Measurements from ENCODE around the gene CACNA2D2.

CACNA2D2 gene

GRCh38 chr3:50503504-50504342 lies at the start of gene CACNA2D2:
Gene CACNA2D2, minus strand, starts transcription at chr3:50503634. Its CDS starts 211 bp downstream, at chr3:50503423.
- peak; percentile 74 for DNase-seq

DNA sequence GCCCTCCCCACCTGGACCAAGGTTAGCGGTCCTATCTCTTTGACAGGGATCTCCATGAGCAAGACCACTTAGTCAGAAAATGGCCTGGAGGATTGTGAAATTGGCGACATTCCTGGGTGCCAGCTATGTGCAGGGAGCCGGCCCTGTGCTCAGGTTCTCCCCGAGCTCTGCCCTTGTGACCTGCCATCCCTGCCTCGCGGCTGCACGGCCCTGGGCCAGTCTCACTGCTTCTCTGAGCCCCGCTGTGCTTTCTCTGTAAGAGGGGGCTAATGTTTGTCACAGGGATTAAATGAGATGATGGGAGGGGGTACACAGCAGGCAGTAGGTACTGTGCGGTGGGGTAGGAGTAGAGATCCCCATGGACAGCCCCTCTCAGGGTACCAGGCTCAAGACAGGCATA lies 49.2 kb upstream of the CACNA2D2 start:
- no peak for DNase-seq

DNA sequence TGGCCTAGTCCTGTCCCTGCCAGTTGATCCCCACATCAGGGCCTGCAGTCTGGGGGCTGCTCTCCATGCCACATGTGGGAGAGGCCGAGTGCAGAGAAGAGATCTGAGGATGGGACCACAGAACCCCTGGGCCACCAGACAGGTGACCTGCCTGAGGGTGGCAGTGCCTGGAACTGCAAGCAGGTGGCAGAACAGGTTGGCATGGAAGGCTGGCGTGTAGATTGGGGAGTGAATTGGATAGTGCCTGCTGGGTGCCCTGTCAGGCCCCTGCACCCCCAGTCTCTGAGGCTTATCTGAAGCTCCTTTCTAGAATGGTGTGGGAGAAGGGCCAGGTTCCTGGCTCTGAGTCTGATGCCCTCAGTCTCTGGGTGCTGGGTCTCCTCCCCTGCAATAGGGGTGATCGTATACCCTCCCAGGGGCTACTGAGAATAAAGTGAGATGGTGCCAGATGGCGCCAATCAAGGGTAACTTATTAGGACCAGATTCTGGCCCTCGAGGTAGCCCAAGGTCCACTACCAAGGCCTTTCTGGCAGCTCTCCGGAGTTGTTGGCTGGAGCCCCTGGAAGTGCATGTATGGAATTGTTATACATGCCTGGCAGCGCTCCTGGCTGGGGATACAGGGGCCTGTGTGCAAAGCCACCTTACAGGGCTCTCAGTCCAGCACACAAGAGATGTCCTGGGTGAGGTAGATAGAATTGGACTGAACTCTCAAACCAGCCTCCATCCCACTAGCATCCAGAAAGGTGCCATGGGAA lies 48.4 kb upstream of the CACNA2D2 start:
- DNase-seq: no peak

- no peak for DNase-seq
These were observed 47.7 kb upstream of the CACNA2D2 start for GRCh38 chr3:50551054-50551659.

DNA sequence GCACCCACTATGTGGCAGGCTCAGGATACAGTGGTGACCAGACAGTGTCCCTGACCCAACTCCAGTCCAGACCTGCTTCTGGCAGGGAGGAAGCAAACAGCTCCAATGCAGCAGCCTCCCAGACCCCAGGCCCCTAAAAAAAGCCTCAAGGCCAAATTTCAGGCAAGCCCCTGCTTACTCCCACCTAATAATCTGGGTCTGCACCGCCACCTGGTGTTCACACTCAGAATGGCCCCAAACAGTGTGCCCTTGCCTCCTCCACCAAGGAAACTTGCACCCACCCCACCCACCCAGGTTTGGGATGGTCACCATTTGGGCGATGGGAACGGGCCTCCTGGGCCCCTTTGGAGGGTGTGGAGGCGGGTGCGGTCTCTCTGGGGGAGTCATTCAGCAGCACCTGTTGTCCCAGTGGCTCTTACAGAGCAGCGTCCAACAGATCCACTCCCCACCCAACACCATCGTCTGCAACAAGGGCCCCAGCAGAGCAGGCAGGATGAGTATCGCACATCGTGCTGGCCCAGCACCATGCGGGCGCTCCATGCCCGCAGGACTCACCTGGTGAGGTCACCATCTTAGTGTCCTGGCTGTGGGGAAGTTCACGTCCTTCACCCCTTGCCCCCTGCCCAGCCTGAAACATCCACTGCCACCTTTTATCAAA lies 46.8 kb upstream of the CACNA2D2 start:
- DNase-seq: peak; percentile 70

DNA sequence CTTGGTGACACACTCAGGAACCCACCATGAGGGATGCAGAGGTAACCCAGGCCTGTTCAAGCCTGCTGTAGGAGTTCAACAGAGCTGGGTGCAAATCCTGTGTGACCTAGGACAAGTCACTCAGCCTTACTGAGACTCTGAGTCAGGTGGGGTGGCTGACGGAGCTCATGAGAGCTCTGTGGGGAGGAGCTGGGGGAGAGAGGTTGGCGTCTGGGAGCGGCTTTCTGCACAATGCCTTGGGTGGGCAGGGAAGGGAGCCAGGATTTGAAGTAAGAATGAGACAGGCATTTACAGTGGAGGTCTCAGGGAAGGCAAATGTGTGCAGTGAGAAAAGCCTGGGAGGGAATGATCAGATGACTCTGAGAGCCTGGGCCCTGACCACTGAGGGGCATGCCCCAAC lies 45.8 kb upstream of the CACNA2D2 start:
- no peak for DNase-seq

DNA sequence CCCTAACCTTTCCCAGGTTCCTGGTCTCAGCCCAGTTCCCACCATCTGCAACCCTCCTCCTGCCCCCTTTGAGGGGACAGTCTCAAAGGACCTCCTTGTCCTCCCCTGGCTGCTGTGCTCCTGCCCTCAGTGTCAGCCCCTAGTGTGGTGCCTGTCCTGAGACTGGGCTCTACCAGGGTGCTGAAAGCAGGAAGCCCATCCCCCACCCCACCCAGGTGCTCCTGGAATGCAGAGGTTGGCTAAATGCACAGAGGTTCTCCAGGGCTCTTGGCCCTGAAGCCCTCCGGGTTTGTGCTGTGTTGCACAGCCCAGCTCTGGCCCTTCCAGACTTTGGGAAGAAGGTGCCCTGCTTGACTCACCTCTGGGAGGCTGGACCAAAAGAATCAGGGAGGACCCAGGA lies 42.3 kb upstream of the CACNA2D2 start:
- no peak for DNase-seq

- DNase-seq: peak; percentile 71
These were observed 39.0 kb upstream of the CACNA2D2 start for GRCh38 chr3:50542177-50543034.

GRCh38 chr3:50539356-50540286 lies 36.2 kb upstream of the CACNA2D2 start:
- DNase-seq: no peak

DNA sequence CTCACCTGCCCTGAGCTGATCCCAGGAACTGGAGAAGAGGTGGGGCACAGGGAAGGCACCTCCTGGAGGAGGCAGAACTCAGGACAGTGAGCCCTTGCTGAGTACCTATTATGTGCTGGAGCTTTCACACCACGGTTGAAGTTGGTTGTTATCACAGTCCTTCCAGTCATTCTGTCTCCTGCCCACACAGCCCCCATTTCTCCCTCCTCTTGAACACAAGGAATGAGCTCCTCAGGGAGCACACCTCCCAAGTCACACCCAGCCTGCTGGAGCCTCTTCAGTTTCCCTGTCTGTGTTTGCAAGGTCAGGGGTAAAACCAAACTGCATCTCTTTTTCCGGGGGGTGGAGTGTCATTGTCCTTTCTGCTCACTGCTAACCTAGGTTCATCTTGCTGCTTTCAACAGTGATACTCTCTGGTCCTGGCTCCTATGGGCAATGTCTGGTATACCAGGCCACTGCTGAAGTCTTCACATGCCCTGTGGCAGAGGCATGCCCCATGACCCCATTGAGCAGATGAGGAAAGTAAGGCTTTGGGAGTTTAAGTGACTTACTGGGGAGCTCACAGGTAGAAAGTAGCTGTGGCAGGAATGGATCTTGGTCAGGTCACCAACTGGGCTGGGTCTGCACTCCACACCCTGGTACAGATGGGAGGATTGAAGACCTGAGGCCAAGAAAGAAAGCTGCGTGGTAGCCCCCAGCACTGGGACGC lies 34.1 kb upstream of the CACNA2D2 start:
- DNase-seq: no peak

DNA sequence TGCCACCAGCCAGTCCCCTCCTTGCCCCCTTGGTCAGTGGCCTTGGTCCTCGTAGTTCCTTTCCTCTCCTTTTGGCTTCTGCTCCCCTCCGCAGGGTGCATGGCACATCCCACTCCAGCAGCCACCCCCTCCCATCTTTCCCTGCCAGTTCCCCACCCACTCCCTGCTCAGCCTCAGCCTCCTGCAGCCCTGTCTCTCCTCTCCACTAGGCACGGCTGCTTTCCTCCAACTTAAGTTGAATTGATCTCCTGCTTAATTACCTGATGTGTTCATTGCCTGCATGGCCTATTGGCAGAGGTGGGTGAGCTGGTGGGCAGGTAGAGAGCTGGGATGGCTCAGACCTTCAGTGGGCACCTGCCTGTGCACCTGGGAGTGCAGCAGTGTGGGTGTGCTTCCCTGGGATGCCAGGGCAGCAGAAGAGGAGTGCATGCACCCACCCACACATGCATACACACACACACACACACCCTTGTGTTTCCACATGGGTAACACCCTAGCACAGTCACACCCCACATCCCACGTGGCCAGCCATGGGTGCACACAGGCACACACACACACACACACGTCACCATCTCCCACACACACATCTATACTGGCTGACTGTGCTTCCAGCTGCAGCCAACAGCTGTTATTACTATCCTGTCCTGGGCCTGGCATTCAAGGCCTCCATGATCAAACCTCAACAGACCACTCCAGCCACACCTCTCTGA lies 33.2 kb upstream of the CACNA2D2 start:
- DNase-seq: no peak

GRCh38 chr3:50534681-50535330 lies 31.4 kb upstream of the CACNA2D2 start:
- DNase-seq: no peak

GRCh38 chr3:50533807-50534461 lies 30.5 kb upstream of the CACNA2D2 start:
- DNase-seq: no peak

DNA sequence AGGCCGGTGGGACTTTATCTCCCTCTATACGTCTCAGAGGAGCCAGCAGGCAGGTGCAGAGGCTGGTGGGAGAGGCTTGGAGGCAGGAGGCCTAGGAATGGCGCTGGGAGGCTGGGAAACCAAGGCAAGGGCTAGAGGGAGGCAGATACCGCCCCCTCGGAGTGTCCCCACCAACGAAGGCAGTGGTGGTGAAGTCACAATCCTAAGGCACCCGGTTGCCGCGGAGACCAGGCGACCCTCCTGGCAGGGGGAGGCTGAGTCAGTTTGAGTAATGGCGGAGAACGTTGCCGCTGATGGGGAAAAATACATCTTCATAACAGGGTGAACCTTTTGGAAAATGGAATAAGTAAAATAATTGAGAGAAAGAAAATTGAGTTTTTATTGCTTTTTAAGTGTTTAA lies 29.9 kb upstream of the CACNA2D2 start:
- no peak for DNase-seq

GRCh38 chr3:50532062-50532705 lies 28.8 kb upstream of the CACNA2D2 start:
- DNase-seq: no peak

DNA sequence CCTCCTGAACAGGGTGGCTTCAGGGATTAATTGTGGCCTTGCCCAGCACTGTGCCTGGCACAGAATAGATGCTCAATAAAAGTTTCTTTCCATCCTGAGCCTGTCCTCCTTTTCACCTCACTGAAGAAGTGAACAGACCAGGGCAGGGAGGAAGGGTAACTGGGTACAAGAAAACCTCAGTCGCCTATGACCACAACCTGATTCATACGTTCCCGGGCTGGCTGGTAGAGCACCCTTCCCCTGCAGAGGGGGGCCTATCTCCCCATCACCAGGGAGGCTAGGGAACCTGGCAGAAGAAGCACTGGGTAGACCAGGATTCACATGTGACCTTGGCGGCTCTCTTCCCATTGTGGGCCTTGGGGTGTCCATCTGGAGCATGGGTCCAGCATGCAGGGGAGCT lies 27.8 kb upstream of the CACNA2D2 start:
- DNase-seq: no peak

DNA sequence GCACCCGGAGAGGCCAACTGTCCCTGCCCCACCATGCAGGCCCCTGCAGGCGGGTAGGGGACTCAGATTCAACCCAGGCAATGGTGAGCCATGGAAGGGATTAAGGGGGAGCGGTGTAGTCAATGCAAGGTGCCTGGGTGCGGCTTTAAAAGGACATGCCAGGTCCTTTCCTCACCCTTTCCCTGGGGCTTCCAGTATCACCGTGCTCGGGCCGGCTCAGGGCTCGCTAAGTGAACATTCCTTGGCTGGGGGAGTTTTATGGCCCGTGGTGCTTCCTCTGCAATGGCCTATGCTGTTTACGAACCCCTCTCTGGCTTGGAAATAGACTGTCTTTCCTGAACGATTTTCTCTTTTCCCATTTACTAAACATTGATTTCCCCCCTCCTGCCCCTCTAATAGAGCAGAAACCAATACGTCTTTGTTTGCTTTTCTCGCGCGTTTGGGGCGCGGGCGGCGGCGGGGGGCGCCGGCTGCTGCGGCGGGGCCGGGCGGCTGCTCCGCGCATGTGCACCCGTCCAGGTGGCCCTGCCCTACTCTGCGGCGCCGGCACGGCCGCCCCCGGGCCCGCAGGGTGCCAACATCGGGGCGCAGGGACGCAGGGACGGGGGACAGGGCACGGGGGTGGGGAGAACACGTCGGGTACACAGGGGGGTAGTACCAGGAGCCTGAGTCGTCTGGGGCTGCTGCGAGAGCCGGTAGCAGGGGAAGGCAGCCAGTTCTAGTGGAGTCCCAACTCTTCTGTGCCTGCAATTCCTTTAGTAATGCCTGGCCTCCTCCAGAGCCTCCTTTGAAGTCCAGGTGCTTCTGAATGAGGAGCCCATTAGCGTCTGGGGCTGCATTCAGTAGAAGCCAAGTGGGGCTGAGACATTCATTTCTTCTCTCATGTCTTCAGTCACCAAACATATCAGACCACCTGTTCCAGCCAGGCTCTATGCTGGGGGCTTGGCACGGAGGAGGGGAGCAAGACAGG lies 26.9 kb upstream of the CACNA2D2 start:
- DNase-seq: no peak

All from CD4-positive, alpha-beta T cell treated with Interleukin-17A for 4 hours (primary cell).